HG02678 (cell line): Measurements from ENCODE around the gene SPANXN5.
"Not testable (repeated sequence)": the region's sequence is repeated elsewhere in the genome, so short reads cannot be mapped to it uniquely, and the experiment has no call there.

Experiments used
- ATAC-seq: cut with Tn5 transposase; IDR thresholded peaks from one replicate; pipeline ENCODE4 v1.9.1; 2021; ENCODE audit warnings: mild to moderate bottlenecking, moderate library complexity; ENCODE audit not compliant: unreplicated experiment

The SPANXN5 gene

GRCh38 chrX:52797327-52797726 is at the start of gene SPANXN5:
Gene SPANXN5 (minus strand): TSS chrX:52797427. CDS start chrX:52797348, 79 bp downstream.
- not testable (repeated sequence) for ATAC-seq

GRCh38 chrX:52843619-52844018 is 46.4 kb upstream of the SPANXN5 start:
- ATAC-seq = not testable (repeated sequence)

- no peak for ATAC-seq
Observed at GRCh38 chrX:52839137-52839536, 41.9 kb upstream of the SPANXN5 start.

GRCh38 chrX:52830551-52830950 is 33.3 kb upstream of the SPANXN5 start:
- ATAC-seq = no peak

- no peak for ATAC-seq
Observed at GRCh38 chrX:52824608-52825007, 27.4 kb upstream of the SPANXN5 start.

GRCh38 chrX:52821079-52821760 is 24.0 kb upstream of the SPANXN5 start:
- ATAC-seq = no peak

GRCh38 chrX:52819788-52820187 is 22.6 kb upstream of the SPANXN5 start:
- ATAC-seq = no peak

- ATAC-seq = no peak
Observed at GRCh38 chrX:52811065-52811625, 13.9 kb upstream of the SPANXN5 start, which contains the start of gene XAGE5. Gene XAGE5 (plus strand): TSS chrX:52811287. CDS start chrX:52812567, 1,280 bp downstream.

GRCh38 chrX:52804876-52805275 is 7.6 kb upstream of the SPANXN5 start:
- not testable (repeated sequence) for ATAC-seq

GRCh38 chrX:52773504-52773903 is 23.7 kb downstream of the SPANXN5 start:
- ATAC-seq = not testable (repeated sequence)

- not testable (repeated sequence) for ATAC-seq
Observed at GRCh38 chrX:52765983-52766382, 31.2 kb downstream of the SPANXN5 start.

- ATAC-seq = not testable (repeated sequence)
Observed at GRCh38 chrX:52750952-52751351, 46.3 kb downstream of the SPANXN5 start, which contains the start of gene SSX2B. Gene SSX2B (plus strand): TSS chrX:52751252. CDS start chrX:52752681, 1,429 bp downstream.
